ENCODE data around the gene QPRT.
"Not testable (repeated sequence)": the region's sequence is repeated elsewhere in the genome, so short reads cannot be mapped to it uniquely, and the experiment has no call there.

Gene QPRT

GRCh38 chr16:29663016-29663806 lies 15.8 kb upstream of the QPRT start, which contains the start of gene SPN:
Gene SPN, plus strand, starts transcription at chr16:29663247. Its CDS starts 482 bp downstream, at chr16:29663729.
- DNase-seq (ENCODE audit: low read depth, low spot score), result no peak

GRCh38 chr16:29663807-29664090 lies 15.2 kb upstream of the QPRT start:
- DNase-seq (ENCODE audit: low read depth, low spot score), result no peak

- no peak for DNase-seq (ENCODE audit: low read depth, low spot score)
These were observed 14.7 kb upstream of the QPRT start for GRCh38 chr16:29664091-29664921.

GRCh38 chr16:29665294-29666077 lies 13.5 kb upstream of the QPRT start:
- DNase-seq (ENCODE audit: low read depth, low spot score), result no peak

- not testable (repeated sequence) for DNase-seq (ENCODE audit: low read depth, low spot score)
These were observed 11.7 kb upstream of the QPRT start for GRCh38 chr16:29667322-29667610.

GRCh38 chr16:29667755-29668154 lies 11.2 kb upstream of the QPRT start:
- DNase-seq (ENCODE audit: low read depth, low spot score), result no peak

- no peak for DNase-seq (ENCODE audit: low read depth, low spot score)
These were observed 10.7 kb upstream of the QPRT start for GRCh38 chr16:29668267-29668666.

- no peak for DNase-seq (ENCODE audit: low read depth, low spot score)
These were observed 5.5 kb upstream of the QPRT start for GRCh38 chr16:29673501-29673900.

- DNase-seq (ENCODE audit: low read depth, low spot score), result no peak
These were observed 4.8 kb upstream of the QPRT start for GRCh38 chr16:29674188-29674587.

GRCh38 chr16:29675811-29676643 lies 3.0 kb upstream of the QPRT start:
- DNase-seq (ENCODE audit: low read depth, low spot score), result no peak

GRCh38 chr16:29676989-29677785 lies 1.8 kb upstream of the QPRT start:
- no peak for DNase-seq (ENCODE audit: low read depth, low spot score)

- no peak for DNase-seq (ENCODE audit: low read depth, low spot score)
These were observed 1.2 kb downstream of the QPRT start for GRCh38 chr16:29680180-29680598.

GRCh38 chr16:29683543-29684090 lies 4.6 kb downstream of the QPRT start:
- no peak for DNase-seq (ENCODE audit: low read depth, low spot score)

GRCh38 chr16:29684679-29685078 lies 5.7 kb downstream of the QPRT start:
- DNase-seq (ENCODE audit: low read depth, low spot score), result no peak

- DNase-seq (ENCODE audit: low read depth, low spot score), result no peak
These were observed 7.9 kb downstream of the QPRT start for GRCh38 chr16:29686740-29687332.

- DNase-seq (ENCODE audit: low read depth, low spot score), result no peak
These were observed 8.8 kb downstream of the QPRT start for GRCh38 chr16:29687755-29688154.

GRCh38 chr16:29688172-29688571 lies 9.2 kb downstream of the QPRT start:
- no peak for DNase-seq (ENCODE audit: low read depth, low spot score)

GRCh38 chr16:29689490-29690351 lies 10.7 kb downstream of the QPRT start:
- not testable (repeated sequence) for DNase-seq (ENCODE audit: low read depth, low spot score)

- not testable (repeated sequence) for DNase-seq (ENCODE audit: low read depth, low spot score)
These were observed 13.6 kb downstream of the QPRT start for GRCh38 chr16:29692606-29693005.

Measured in brain pericyte (primary cell).